A549 (cell line): Measurements from ENCODE around the gene CD58.

ENCODE experiments used
- CTCF ChIP-seq: fragments of >200 bp; sonication (Bioruptor Twin); formaldehyde crosslinking; IDR thresholded peaks from 3 replicates; pipeline ENCODE4 v1.5.1; 2016
- ELK1 ChIP-seq: fragments of 150-350 bp; IDR thresholded peaks from 2 replicates; pipeline ENCODE4 v1.6.1; 2014; ENCODE audit warnings: low read depth, mild to moderate bottlenecking, low read length
- EP300 ChIP-seq, 2 experiments: fragments of >200 bp; sonication (Bioruptor Twin); formaldehyde crosslinking; IDR thresholded peaks; 2 replicates in 1 of 2; 3 replicates in 1 of 2; pipeline ENCODE4 v1.6.1; 2016 to 2017
- KDM5A ChIP-seq: fragments of 200-600 bp; sonication (generic); IDR thresholded peaks from 2 replicates; pipeline ENCODE4 v1.6.1; 2016; ENCODE audit warnings: antibody characterized with exemption, mild to moderate bottlenecking
- MAZ ChIP-seq: fragments of 150-350 bp; IDR thresholded peaks from 2 replicates; pipeline ENCODE4 v1.6.1; 2014; ENCODE audit warnings: antibody characterized with exemption, low read depth, low read length, borderline replicate concordance
- POLR2A ChIP-seq: IDR thresholded peaks from 2 replicates; pipeline ENCODE4 v1.6.1; 2012; ENCODE audit warnings: mild to moderate bottlenecking, low read length
- REST ChIP-seq: fragments of 200-600 bp; sonication (generic); IDR thresholded peaks from 2 replicates; pipeline ENCODE4 v1.6.1; 2016; ENCODE audit warnings: antibody characterized with exemption, mild to moderate bottlenecking, moderate library complexity
- RFX5 ChIP-seq: fragments of 450-650 bp; IDR thresholded peaks from 2 replicates; pipeline ENCODE4 v1.7.1; 2014; ENCODE audit warnings: antibody characterized with exemption, mild to moderate bottlenecking, moderate library complexity
- SREBF2 ChIP-seq: fragments of 450-650 bp; IDR thresholded peaks from 2 replicates; pipeline ENCODE4 v1.6.1; 2014; ENCODE audit warnings: mild to moderate bottlenecking, moderate library complexity
- USF2 ChIP-seq: fragments of 450-650 bp; IDR thresholded peaks from 2 replicates; pipeline ENCODE4 v1.6.1; 2014; ENCODE audit warnings: antibody characterized with exemption
- TF ChIP-seq, protein P1 (sequence below): IDR thresholded peaks from 2 replicates; pipeline ENCODE4 v1.6.1; 2012; ENCODE audit warnings: low read depth, borderline replicate concordance
- TF ChIP-seq, protein P2 (sequence below): fragments of >200 bp; sonication (Bioruptor Twin); formaldehyde crosslinking; IDR thresholded peaks from 3 replicates; pipeline ENCODE4 v1.6.1; 2016
- TF ChIP-seq, protein P3 (sequence below): fragments of 250-450 bp; sonication (Bioruptor Pico); IDR thresholded peaks from 2 replicates; pipeline ENCODE4 v1.5.0; 2021; ENCODE audit warnings: mild to moderate bottlenecking, moderate library complexity, borderline replicate concordance

GRCh38 chr1:116465477-116465844 is 105.4 kb downstream of the CD58 start:
- TF ChIP-seq POLR2A (no peak), CTCF (no peak), KDM5A (no peak), MAZ (no peak), USF2 (no peak), RFX5 (no peak), ELK1 (no peak), EP300 (IDR thresholded peaks at IDR 0.05) (no peak), REST (no peak), SREBF2 (no peak)
- TF ChIP-seq, protein P1, sequence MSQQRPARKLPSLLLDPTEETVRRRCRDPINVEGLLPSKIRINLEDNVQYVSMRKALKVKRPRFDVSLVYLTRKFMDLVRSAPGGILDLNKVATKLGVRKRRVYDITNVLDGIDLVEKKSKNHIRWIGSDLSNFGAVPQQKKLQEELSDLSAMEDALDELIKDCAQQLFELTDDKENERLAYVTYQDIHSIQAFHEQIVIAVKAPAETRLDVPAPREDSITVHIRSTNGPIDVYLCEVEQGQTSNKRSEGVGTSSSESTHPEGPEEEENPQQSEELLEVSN, result no peak
- TF ChIP-seq, protein P2, sequence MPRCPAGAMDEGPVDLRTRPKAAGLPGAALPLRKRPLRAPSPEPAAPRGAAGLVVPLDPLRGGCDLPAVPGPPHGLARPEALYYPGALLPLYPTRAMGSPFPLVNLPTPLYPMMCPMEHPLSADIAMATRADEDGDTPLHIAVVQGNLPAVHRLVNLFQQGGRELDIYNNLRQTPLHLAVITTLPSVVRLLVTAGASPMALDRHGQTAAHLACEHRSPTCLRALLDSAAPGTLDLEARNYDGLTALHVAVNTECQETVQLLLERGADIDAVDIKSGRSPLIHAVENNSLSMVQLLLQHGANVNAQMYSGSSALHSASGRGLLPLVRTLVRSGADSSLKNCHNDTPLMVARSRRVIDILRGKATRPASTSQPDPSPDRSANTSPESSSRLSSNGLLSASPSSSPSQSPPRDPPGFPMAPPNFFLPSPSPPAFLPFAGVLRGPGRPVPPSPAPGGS, result no peak
- TF ChIP-seq, protein P3, sequence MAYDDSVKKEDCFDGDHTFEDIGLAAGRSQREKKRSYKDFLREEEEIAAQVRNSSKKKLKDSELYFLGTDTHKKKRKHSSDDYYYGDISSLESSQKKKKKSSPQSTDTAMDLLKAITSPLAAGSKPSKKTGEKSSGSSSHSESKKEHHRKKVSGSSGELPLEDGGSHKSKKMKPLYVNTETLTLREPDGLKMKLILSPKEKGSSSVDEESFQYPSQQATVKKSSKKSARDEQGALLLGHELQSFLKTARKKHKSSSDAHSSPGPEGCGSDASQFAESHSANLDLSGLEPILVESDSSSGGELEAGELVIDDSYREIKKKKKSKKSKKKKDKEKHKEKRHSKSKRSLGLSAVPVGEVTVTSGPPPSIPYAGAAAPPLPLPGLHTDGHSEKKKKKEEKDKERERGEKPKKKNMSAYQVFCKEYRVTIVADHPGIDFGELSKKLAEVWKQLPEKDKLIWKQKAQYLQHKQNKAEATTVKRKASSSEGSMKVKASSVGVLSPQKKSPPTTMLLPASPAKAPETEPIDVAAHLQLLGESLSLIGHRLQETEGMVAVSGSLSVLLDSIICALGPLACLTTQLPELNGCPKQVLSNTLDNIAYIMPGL (CRISPR knock-in tag), result no peak
